MM.1S (cell line): ENCODE measurements around the gene KIF7.

Experiments used
- DNase-seq: peaks from one replicate; pipeline ENCODE4 v3.0.0-alpha.2; 2015
- H2AFZ ChIP-seq: fragments of 300-600 bp; sonication (generic); 2 replicates; pipeline ENCODE4 v1.6.0; 2016; ENCODE audit warnings: antibody characterized with exemption, low read length
- H3F3A ChIP-seq: fragments of 300-600 bp; sonication (generic); 2 replicates; pipeline ENCODE4 v1.6.1; 2016; ENCODE audit warnings: mild to moderate bottlenecking, antibody characterized with exemption, low read length, moderate library complexity, mixed read lengths; ENCODE audit not compliant: insufficient read depth
- H3K27ac ChIP-seq: fragments of 300-600 bp; sonication (generic); 2 replicates; pipeline ENCODE4 v1.5.1; 2016; ENCODE audit warnings: mild to moderate bottlenecking, low read length
- H3K27me3 ChIP-seq: fragments of 300-600 bp; sonication (generic); replicated peaks from 2 replicates; pipeline ENCODE4 v1.6.0; 2016; ENCODE audit warnings: low read length; ENCODE audit not compliant: insufficient read depth
- H3K36me3 ChIP-seq: fragments of 300-600 bp; sonication (generic); replicated peaks from 2 replicates; pipeline ENCODE4 v1.6.1; 2016; ENCODE audit warnings: mild to moderate bottlenecking, low read length, mixed read lengths; ENCODE audit not compliant: insufficient read depth
- H3K4me1 ChIP-seq: fragments of 300-600 bp; sonication (generic); 2 replicates; pipeline ENCODE4 v1.6.1; 2016; ENCODE audit warnings: low read length, mixed read lengths
- H3K4me2 ChIP-seq: fragments of 300-600 bp; sonication (generic); 2 replicates; pipeline ENCODE4 v1.6.0; 2016; ENCODE audit warnings: low read depth, low read length
- H3K4me3 ChIP-seq: fragments of 300-600 bp; sonication (generic); 2 replicates; pipeline ENCODE4 v1.5.1; 2016; ENCODE audit warnings: low read length, mixed read lengths
- H3K79me2 ChIP-seq: fragments of 300-600 bp; sonication (generic); 2 replicates; pipeline ENCODE4 v1.6.1; 2016; ENCODE audit warnings: mixed run types, low read length, mixed read lengths
- H3K9ac ChIP-seq: fragments of 300-600 bp; sonication (generic); 2 replicates; pipeline ENCODE4 v1.6.1; 2016; ENCODE audit warnings: low read length, mixed read lengths
- H3K9me2 ChIP-seq: fragments of 300-600 bp; sonication (generic); replicated peaks from 2 replicates; pipeline ENCODE4 v1.6.1; 2016; ENCODE audit warnings: mild to moderate bottlenecking, low read length, mixed read lengths; ENCODE audit not compliant: insufficient read depth
- H3K9me3 ChIP-seq: fragments of 300-600 bp; sonication (generic); replicated peaks from 2 replicates; pipeline ENCODE4 v1.6.1; 2016; ENCODE audit warnings: mild to moderate bottlenecking, low read length, mixed read lengths; ENCODE audit not compliant: insufficient read depth
- H4K20me1 ChIP-seq: fragments of 300-600 bp; sonication (generic); 2 replicates; pipeline ENCODE4 v1.6.1; 2016; ENCODE audit warnings: mild to moderate bottlenecking, low read length, moderate library complexity, mixed read lengths; ENCODE audit not compliant: insufficient read depth
- EZH2 ChIP-seq: fragments of 300-600 bp; sonication (generic); optimal IDR thresholded peaks from 2 replicates; pipeline ENCODE3; 2017; ENCODE audit warnings: low read depth, mild to moderate bottlenecking, antibody characterized with exemption, low read length, mixed read lengths
- EZH2phosphoT487 ChIP-seq: fragments of 300-600 bp; sonication (generic); IDR thresholded peaks from 2 replicates; pipeline ENCODE4 v1.6.1; 2018; ENCODE audit warnings: antibody characterized with exemption, low read length
- TF ChIP-seq, protein P1 (sequence below): fragments of 300-600 bp; sonication (generic); IDR thresholded peaks from 2 replicates; pipeline ENCODE4 v1.5.1; 2016; ENCODE audit warnings: antibody characterized with exemption, low read length, mixed read lengths

KIF7 gene

DNA sequence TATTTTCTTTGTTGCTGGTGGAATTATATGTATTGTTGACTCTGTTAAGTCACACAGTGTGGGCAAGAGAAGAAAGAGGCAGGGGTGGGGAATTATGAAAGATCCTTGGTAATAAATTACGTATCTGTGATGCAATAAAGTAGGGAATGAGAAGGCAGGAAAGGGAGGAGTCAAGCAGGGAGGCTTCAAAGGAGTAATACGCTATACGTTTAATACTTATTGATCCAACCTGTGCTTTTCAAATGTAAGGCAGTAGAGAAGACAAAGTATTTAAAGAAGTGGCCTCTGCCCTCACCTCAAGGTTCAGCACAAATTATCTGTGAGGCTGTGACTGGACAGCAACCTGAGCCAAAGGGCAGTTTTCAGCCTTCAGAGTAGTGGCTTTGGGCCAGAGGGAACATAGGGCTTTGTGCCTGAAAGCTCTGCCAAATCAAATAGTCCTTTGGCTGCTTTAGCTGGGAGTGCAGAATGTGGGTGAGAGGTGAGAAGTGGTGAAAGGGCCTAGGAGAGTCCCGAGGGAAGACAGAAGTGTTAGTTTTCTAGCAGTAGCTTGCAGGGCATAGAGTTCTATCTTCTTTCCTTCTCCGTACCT is 25.1 kb upstream of the KIF7 start:
- no peak for DNase-seq
- H3K9me2 ChIP-seq: no peaks in the 10 kb centered on the region
- H3K36me3 ChIP-seq: no peaks in the 10 kb centered on the region
- no peaks in the 10 kb centered on the region for H3K4me1 ChIP-seq
- H3F3A ChIP-seq: no peaks in the 10 kb centered on the region
- no peaks in the 10 kb centered on the region for H3K9me3 ChIP-seq
- TF ChIP-seq EZH2phosphoT487 (no peak), EZH2 (no peak)
- TF ChIP-seq, protein P1, sequence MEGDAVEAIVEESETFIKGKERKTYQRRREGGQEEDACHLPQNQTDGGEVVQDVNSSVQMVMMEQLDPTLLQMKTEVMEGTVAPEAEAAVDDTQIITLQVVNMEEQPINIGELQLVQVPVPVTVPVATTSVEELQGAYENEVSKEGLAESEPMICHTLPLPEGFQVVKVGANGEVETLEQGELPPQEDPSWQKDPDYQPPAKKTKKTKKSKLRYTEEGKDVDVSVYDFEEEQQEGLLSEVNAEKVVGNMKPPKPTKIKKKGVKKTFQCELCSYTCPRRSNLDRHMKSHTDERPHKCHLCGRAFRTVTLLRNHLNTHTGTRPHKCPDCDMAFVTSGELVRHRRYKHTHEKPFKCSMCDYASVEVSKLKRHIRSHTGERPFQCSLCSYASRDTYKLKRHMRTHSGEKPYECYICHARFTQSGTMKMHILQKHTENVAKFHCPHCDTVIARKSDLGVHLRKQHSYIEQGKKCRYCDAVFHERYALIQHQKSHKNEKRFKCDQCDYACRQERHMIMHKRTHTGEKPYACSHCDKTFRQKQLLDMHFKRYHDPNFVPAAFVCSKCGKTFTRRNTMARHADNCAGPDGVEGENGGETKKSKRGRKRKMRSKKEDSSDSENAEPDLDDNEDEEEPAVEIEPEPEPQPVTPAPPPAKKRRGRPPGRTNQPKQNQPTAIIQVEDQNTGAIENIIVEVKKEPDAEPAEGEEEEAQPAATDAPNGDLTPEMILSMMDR: no peak
- no peaks in the 10 kb centered on the region for H4K20me1 ChIP-seq
- H2AFZ ChIP-seq: no peak overlapping the region
- H3K27me3 ChIP-seq: no peaks in the 10 kb centered on the region
- no peak overlapping the region for H3K4me3 ChIP-seq
- H3K79me2 ChIP-seq: no peaks in the 10 kb centered on the region
- no peak overlapping the region for H3K4me2 ChIP-seq
- H3K27ac ChIP-seq: no peak overlapping the region
- no peak overlapping the region for H3K9ac ChIP-seq

DNA sequence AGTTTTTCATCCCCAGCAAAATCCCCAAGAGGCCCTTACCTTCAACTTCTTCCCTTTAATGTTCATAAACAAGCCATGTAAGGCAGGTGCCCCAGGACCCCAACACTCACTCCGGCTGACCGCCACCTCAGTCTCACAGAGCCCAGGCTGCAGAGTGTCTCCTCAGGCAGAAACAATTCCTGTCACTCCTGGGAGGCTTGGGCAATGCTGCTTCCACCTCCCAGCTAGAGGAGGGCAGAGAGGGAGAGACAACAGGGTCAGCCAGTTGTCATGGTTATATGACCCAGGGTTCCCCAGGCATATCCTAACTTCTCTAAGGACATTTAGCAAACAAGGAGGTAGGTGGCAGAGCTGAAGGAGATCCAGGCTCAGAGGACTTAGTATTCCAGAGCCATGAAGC is 23.9 kb upstream of the KIF7 start, which contains the start of gene PLIN1:
Gene PLIN1, minus strand, starts transcription at position 156 of the 400 bp plus-strand sequence. CDS start 1,878 bp downstream, outside the sequence.
- no peak within 1 kb of the TSS for H2AFZ ChIP-seq
- no peaks in the 10 kb centered on the region for H3K9me3 ChIP-seq
- H3K4me1 ChIP-seq: no peaks in the 10 kb centered on the region
- no peaks in the 10 kb centered on the region for H3K36me3 ChIP-seq
- H3K4me3 ChIP-seq: no peak within 1 kb of the TSS
- H3K4me2 ChIP-seq: no peak within 1 kb of the TSS
- H3K27ac ChIP-seq: no peak within 1 kb of the TSS
- H3K79me2 ChIP-seq: no peaks in the 10 kb centered on the region
- H3K9ac ChIP-seq: no peak within 1 kb of the TSS
- H4K20me1 ChIP-seq: no peaks in the 10 kb centered on the region
- H3F3A ChIP-seq: no peaks in the 10 kb centered on the region
- H3K27me3 ChIP-seq: no peaks in the 10 kb centered on the region
- no peak for DNase-seq
- TF ChIP-seq EZH2: no peak
- TF ChIP-seq, protein P1: no peak
- no peaks in the 10 kb centered on the region for H3K9me2 ChIP-seq

DNA sequence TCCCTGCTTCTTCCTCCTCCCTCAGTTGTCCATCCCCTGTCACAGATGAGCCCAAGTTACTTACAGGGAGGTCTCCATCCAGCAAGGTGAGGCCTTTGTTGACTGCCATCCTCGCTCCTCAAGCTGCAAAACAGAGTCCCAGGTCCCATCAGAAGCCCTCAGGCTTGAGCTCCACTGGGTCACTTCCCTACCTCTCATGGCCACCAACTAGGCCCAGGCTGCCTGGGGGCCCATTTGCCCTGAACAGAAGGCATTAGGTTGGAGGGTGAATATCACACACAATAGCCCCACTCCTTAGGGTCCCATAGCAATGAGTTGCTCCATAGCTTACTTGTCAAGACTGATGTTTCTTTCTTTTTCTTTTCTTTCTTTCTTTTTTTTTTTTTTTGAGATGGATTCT is 22.1 kb upstream of the KIF7 start:
- H3K9me2 ChIP-seq: no peaks in the 10 kb centered on the region
- no peak for DNase-seq
- TF ChIP-seq EZH2 (no peak), EZH2phosphoT487 (no peak)
- TF ChIP-seq, protein P1: no peak

More for the DNA sequence above, 22.1 kb upstream of the KIF7 start:
- H3K27ac ChIP-seq: no peak overlapping the region
- H3K79me2 ChIP-seq: no peaks in the 10 kb centered on the region
- no peak overlapping the region for H3K9ac ChIP-seq
- H3K27me3 ChIP-seq: no peaks in the 10 kb centered on the region
- no peaks in the 10 kb centered on the region for H3K9me3 ChIP-seq
- H2AFZ ChIP-seq: no peak overlapping the region
- H3K4me2 ChIP-seq: no peak overlapping the region
- no peak overlapping the region for H3K4me3 ChIP-seq
- H3F3A ChIP-seq: no peaks in the 10 kb centered on the region
- H3K36me3 ChIP-seq: no peaks in the 10 kb centered on the region
- H4K20me1 ChIP-seq: no peaks in the 10 kb centered on the region
- H3K4me1 ChIP-seq: no peaks in the 10 kb centered on the region
